NCI-H2081 (cell line): Measurements from ENCODE around the gene PTPRT.

Experiments used
- DNase-seq, 2 experiments: peaks; one replicate each; lab custom pipeline; 2025; lab: John Stamatoyannopoulos, UW

Gene PTPRT

GRCh38 chr20:42549496-42549895 is 640.2 kb downstream of the PTPRT start:
- no peak for DNase-seq

- DNase-seq = no peak
These were observed 644.8 kb downstream of the PTPRT start for GRCh38 chr20:42544926-42545325.

DNA sequence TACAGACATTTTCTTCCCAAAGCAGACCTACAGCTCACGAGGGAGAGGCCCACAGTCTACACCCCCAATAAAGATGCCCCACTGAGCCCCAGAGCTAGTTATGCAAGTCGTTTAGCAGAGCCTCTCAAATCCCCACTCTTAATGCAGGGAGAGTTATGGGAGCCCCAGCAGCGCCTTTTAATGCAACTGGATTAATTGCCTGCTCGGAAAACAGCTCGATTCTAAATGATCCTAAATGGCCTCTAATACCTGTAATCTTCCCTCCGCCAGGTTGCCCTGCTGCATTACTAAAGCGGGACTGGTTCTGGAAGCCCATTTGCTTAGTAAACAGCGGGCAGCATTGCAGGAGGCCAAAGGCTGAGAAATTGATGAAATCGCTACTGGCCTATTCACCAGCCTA is 656.9 kb downstream of the PTPRT start:
- DNase-seq = no peak

- no peak for DNase-seq
These were observed 658.2 kb downstream of the PTPRT start for GRCh38 chr20:42531508-42531961.

GRCh38 chr20:42530855-42531448 is 658.8 kb downstream of the PTPRT start:
- DNase-seq = no peak

DNA sequence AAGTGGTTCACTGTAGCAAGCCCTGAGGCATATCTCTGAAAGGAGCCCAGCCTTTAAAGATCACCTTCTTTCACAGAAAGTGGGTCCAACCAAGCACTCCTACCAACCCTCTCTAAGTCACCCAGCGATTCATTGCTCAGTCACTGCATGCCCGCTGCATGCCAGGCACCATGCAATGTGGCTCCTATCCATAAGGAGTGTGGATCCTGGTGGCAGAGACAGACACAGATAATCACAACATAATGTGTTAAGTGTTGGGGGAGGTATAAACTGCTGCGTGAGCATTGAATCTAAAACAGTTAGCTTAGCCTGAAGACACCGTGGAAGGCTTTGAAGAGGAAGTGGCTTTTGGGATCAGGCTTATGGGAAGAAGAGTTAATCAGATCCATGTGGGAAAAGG is 659.5 kb downstream of the PTPRT start:
- no peak for DNase-seq

GRCh38 chr20:42524058-42524457 is 665.6 kb downstream of the PTPRT start:
- no peak for DNase-seq

- DNase-seq = no peak
These were observed 673.0 kb downstream of the PTPRT start for GRCh38 chr20:42516692-42517091.

DNA sequence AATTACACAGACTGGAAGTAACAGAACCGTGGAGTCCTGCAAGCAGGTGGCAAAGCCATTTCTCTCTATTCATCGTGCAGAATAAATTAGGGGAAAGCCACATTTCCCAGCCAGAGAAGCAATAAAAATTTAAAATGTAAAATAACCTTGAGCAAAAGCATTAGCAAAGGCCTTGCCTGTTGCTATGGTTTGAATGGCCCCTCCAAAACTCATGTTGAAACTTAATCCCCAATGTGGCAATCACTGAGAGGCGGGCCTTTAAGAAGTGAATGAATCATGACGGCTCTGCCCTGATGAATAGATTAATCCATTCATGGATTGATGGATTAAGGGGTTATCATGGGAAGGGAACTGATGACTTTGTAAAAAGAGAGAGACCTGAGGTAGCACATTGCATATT is 679.0 kb downstream of the PTPRT start:
- DNase-seq = no peak

- no peak for DNase-seq
These were observed 681.8 kb downstream of the PTPRT start for GRCh38 chr20:42507874-42508273.

GRCh38 chr20:42506397-42506796 is 683.3 kb downstream of the PTPRT start:
- DNase-seq = no peak

DNA sequence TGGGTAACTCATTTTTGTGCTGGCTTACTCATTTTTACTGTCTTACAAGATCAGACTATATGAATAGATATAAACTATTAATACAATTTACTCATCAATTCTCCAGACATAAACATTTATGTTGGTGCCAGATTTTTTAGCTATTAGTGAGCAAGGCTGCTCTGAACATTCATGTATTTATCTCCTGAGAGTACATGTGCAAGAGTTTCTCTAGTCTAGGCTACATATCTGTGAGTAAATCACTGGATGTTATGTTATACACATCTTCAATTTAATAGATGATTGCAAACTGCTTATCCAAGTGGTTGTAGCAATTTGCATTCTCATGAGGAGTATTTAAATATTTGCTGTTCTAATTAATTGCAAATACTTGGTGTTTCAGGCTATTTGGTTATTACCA is 687.1 kb downstream of the PTPRT start:
- no peak for DNase-seq

DNA sequence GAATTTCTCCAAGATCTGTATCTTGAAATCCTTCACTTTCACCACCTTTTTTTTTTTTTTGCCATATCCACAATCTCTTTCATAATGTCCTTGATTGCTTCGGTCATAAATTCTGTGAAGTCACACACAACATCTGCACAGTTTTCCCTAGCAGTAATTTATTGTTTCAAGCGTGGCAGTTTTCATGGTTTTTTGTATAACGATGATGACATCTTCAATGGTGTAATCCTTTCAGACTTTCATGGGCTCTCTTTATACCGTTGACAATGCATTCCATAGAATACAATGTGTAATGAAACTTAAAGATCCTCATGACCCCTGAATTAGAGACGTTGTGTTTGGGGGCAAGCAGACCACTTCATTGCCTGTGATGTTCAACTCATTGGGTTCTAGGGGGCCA is 693.1 kb downstream of the PTPRT start:
- no peak for DNase-seq

GRCh38 chr20:42494290-42494689 is 695.4 kb downstream of the PTPRT start:
- DNase-seq = no peak

DNA sequence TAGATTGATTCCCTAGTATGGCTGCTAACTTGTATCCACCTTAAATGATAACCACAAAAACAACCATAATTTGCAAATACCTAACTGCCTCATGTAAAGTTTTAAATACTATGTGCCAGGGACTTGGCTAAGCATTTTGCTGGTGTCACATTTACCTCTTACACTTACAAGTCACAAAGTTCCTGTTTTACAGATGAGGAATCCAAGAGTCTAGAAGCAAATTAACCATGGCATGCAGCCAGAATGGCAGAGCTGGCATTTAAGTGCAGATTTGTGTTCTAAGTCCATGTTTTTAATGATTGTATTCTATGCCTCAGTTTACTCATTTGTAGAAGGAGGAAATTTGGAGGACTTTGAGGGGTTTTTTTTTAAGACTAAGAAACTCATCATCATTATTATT is 696.7 kb downstream of the PTPRT start:
- no peak for DNase-seq

DNA sequence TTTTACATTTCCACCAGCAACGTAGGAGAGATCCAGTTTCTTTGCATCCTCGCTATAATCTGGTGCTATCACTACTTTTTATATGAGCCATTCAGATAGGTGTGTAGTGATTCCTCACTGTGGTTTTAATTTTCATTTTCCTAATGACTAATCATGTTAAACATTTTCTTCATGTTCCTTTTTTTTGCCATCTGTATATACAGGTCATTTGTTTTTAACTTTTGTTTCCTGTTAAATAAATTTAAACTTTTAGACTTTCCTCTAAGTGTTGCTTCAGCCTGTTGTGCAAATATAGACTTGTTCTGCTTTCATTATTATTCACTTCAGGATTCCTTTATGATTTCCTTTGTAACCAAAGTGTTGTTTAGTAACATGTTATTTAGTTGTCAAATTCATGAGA is 697.4 kb downstream of the PTPRT start:
- DNase-seq = no peak

DNA sequence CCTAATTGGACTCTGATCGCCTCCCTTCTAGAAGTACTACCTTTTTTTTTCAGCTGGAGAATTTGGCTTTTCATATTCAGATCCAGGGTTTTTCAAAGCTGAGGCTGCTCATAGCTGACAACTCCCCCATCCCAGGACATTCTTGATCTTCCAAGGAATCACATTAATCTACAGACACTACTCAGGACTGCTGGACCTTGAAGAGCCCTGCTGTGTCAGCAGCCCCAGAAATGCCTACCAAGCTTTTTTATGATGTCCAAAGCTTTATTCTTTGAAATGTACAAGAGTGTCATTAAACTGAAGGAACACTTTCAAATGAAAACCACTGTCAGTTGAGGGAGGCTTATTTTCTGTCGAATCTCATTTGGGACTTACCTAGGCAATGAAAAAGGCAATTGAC is 704.1 kb downstream of the PTPRT start:
- no peak for DNase-seq

DNA sequence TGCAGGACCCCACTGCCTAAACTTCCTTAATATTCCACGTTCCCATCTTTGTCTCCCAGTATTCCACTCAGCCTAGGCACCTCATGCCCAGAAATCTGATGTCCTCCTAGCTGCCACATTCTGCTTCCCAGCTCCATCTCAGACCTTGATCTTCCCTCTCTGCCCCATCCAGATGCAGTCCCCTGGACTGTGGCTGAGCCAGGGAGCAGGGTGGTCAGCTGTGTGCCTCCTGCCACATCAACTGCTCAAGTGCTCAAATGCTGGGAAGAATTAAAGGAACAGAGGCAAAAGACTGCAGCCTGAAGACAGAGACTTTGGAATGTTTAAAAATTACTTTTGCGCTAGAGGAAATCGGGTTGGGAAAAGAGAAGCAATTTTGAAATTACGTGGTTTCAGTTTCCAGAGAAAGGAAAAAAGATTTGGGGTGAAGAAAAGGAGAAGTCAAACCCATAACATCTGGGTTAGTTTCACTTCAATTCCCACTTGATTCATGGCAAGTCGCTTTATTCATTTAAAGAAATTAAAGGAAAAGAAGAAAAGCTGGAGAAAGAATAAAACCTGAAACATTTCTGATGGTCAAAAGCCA is 704.8 kb downstream of the PTPRT start:
- no peak for DNase-seq

GRCh38 chr20:42484335-42484734 is 705.4 kb downstream of the PTPRT start:
- no peak for DNase-seq

DNA sequence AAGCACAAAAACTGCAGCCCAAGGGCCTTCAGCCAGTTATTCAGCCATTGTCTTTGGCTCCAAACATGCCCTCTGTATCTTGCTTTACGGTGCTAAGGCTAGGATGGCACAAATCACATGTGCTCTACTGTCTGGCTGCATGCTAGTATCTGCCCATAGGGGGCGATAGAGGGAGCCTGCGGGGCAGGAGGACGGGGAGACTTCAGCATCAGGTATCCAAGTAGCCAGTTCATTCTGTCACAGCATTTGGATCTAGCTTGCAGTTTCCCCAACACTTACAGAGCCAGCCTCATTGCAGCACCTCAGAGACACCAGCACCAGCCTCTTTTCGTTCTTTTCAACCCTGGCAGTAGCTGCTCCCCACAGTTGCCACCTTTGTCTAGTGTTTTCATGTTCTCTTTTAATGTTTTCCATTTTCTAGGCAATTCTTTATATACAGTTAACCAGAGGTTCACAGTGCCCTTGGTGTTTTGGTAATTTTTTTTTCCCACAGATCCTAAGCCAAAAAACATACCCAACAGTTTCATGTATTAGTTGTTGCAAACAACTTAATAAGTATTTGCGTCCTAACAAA is 705.9 kb downstream of the PTPRT start:
- no peak for DNase-seq

- DNase-seq = no peak
These were observed 706.9 kb downstream of the PTPRT start for GRCh38 chr20:42482808-42483207.

- no peak for DNase-seq
These were observed 713.9 kb downstream of the PTPRT start for GRCh38 chr20:42475773-42476172.

DNA sequence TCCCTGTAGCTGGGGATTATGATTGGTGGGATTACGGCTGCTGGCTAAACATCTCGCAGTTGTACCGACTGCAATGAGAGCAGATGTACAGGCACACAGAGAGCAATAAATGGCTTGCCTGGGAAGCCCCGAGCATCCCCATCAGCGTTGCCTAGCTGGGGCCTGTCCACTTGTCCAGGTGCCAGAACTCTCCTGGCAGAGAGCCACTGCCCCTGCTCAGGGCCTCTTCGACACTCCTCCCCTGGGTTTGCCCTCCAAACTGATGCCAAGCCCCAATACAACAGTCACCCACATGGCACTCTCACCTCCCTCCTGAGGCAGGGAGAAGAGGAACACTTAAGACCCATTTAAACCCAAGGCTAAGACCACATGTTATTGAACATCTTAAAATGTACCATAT is 715.1 kb downstream of the PTPRT start:
- no peak for DNase-seq

- DNase-seq = no peak
These were observed 717.5 kb downstream of the PTPRT start for GRCh38 chr20:42472198-42472597.
